Left cardiac atrium (tissue), 4 donors: ENCODE results near the gene EPHA8. TPM values are rescaled to one million over a fixed set of nuclear protein-coding genes. Genes with fewer than 3 reads are reported as not detected.

Experiments used
- ATAC-seq, 2 donors: fragments of 200-7000 bp; cut with Tn5 transposase; one replicate each; pipeline ENCODE4 v1.9.1; 2020; ENCODE audit warnings: mild to moderate bottlenecking in 2 of 2, moderate library complexity in 2 of 2
- DNase-seq: peaks from one replicate; pipeline ENCODE4 v3.0.0-alpha.2; 2020
- intact Hi-C, 2 donors: fragments of 100-400 bp; cut with DNase I; formaldehyde crosslinking; loops; one replicate each; pipeline versions ENCODE4 v1.14.1 to v1.15.1; 2022 to 2023
- total RNA-seq, 2 donors: library from RNA; stranded (reverse); fragmentation: NEBNext Ultra II Directional; extraction: Animal tissue kit (Norgen Biotek cat#: 25700); gene quantifications; one replicate each; pipeline ENCODE4 v1.2.1, GENCODE V29; 2021
- donor health status: DM: no; HTN: yes; CAD: no.
- donor health status: DM: no; HTN: yes; CAD: no; lungs with severe emphysema.
- donor health status: DM: yes; HTN: yes; CAD: no.
- donor health status: Dilated cardiomyopathy.

EPHA8 gene
- total RNA-seq, 2 donors from 2014 or later, result not detected

GRCh38 chr1:22533244-22533895 lies 29.9 kb upstream of the EPHA8 start:
- no peak for DNase-seq
- intact Hi-C loops, result loop anchor here in 1 of 2 donors (10.0 kb wide), 1 partner anchor 101 kb away; the partner anchor contains the start of gene C1QA
- no peak for ATAC-seq

DNA sequence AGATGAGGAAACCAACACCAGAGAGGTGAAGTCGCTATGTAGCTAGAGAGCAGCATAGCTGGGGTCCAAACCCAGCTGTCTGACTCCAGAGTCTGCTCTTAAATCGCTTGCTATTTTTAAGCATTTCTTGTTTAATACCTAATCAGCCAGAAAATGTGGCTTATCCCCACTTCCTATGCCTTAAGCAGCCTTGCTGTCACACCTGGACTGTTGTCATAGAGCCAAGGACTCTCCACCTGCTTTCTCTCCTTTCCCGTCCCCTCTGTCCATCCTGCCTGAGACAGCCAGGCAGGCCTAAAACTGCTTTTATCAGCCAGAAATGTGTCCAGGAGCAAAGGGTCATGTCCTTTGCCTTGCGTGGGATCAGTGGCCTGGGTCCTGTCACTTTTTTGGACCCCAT lies 28.3 kb upstream of the EPHA8 start:
- DNase-seq, result no peak
- intact Hi-C loops, result loop anchor here in 1 of 2 donors (10.0 kb wide), 1 partner anchor 100 kb away; the partner anchor contains the start of gene C1QA

DNA sequence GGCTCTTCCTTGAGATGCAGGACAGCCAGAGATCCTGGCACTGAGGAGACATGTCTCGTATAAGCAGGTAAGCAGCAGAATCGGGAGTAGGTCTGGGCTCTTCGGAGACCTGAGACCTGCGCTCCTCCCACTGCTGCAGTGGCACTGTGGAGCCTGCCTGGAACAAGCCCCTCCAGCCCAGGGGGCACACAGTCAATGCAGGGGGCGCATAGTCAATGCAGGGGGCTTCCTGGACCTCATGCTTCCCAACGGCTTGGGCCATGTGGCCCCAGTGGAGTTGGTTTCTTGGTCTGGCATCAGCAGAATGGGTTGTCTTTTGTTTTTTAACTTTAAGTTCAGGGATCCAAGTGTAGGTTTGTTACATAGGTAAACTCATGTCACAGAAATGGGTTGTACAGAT lies 27.9 kb upstream of the EPHA8 start:
- DNase-seq, result no peak
- ATAC-seq, result no peak
- intact Hi-C loops, result loop anchor here in 1 of 2 donors (10.0 kb wide), 1 partner anchor 99 kb away; the partner anchor contains the start of gene C1QA

More for the DNA sequence above, 28.3 kb upstream of the EPHA8 start:
- ATAC-seq, result no peak

DNA sequence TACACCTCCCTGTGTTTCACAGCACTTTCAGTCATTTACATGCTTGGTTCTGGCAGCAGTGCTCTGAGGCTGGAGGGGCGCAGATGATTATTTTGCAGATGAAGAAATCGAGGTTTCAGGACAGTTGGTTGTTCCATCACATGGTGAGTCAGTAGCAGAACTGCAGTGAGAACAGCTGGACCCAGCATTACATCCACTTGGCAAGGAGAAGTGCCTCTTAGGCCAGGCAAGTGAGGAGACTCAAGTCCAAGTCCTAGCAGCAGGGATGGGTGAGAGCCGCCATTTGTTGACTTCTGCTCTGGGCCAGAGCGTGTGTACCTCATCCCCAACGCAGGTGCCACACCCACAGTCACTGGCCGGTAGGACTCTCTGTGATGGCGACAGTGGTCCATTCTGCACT lies 26.8 kb upstream of the EPHA8 start:
- DNase-seq (no peak), ATAC-seq (peak in 1 of 2 donors; percentile 16)
- intact Hi-C loops, result loop anchor here in 1 of 2 donors (10.0 kb wide), 1 partner anchor 98 kb away; the partner anchor contains the start of gene C1QA

DNA sequence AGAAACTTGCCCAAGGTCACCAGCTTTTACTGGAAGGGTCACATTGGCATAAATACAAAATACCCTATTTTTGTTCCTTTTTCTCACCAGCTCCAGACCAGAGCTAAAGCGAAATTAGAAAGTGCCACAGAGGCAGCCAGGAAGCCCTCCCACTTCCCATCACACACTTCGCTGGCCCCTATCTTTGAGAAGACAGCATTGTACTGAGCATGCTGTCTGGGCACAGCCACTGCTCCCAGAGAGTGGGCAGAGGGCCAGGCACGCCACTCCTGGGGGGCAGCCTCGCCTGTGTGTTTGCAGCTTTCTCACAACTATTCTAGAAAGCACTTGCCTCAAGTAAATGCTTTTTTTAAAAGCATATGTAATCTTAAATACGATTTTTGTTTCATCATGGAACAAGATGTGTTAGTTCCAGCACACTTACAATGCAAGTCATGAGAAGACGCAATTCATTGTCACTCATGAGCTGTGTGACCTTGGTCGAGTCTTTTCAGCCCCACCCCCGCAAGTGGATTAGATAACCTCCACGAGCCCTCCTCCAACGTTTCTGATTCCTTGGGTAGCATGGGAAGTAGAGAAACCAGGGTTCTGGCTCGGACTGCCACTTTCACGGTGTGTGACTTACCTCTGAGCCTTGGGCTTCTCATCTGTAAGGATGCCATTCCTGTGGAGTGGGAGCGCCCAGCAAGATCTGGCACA lies 25.7 kb upstream of the EPHA8 start:
- ATAC-seq, result no peak
- intact Hi-C loops, result loop anchor here in 1 of 2 donors (10.0 kb wide), 1 partner anchor 97 kb away; the partner anchor contains the start of gene C1QA

DNA sequence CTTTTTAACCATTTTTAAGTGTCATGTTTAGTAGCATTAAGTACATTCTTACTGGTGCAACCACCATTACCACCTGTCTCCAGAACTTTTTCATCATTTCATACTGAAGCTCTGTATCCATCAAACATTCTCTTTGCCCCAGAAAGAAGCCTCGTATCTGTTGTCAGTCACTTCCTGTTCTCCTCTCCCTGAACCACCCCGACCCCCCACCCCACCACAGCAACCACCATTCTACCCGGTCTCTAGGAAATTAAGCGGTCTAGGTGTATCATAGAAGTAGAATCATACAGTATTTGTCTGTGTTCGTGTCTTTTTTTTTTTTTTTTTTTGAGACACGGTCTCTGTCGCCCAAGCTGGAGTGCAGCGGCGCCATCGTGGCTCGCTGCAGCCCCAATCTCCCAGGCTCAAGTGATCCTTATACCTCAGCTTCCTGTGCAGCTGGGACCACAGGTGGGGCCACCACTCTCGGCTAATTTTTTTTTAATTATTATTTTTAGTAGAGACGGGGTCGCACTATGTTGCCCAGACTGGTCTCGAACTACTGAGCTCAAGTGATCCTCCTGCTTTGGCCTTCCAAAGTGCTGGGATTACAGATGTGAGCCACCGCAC lies 23.7 kb upstream of the EPHA8 start:
- no peak for ATAC-seq
- intact Hi-C loops, result loop anchor here in 1 of 2 donors (10.0 kb wide), 1 partner anchor 95 kb away; the partner anchor contains the start of gene C1QA
- no peak for DNase-seq

More for the DNA sequence above, 25.7 kb upstream of the EPHA8 start:
- no peak for DNase-seq

DNA sequence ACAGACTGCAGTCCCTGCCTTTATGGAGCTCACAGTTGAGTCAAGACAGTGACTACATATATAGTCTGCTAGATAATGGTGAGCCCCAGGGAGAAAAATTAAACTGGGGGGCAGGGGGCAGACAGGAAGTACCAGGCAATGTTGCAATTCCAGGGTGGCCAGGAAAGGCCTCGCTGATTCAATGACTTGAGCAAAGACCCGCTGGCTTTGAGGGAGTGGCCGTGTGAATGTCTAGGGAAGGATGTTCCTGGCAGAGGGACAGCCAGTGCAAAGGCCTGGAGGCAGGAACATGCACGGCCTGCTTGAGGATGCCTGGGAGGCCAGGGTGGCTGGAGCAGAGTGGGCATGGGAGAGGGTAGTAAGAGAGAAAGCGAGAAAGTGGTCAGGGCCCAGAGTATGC lies 23.0 kb upstream of the EPHA8 start:
- intact Hi-C loops, result no loop called here
- no peak for ATAC-seq

GRCh38 chr1:22542886-22543285 lies 20.4 kb upstream of the EPHA8 start:
- intact Hi-C loops, result no loop called here
- no peak for DNase-seq
- no peak for ATAC-seq

More for the DNA sequence above, 23.0 kb upstream of the EPHA8 start:
- no peak for DNase-seq

DNA sequence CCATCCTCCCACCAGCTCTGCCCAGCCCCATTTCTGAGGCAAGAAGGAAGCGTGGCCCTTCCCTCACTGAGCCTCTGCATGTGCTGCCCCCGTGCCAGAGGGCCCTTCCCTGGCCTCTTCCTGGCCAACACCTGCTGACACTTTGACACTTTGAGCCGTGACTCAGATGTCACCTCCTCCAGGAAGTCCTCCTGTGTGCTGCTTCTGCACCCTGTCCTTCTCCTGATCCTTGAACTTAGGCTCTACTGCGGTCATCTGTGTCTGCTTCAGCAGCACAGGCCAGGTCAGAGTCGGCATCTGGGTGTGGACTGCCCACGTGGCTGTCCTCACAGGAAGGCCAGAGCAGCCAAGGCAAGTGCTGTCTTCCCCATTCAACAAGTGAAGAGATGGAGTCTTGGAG lies 19.6 kb upstream of the EPHA8 start:
- ATAC-seq (no peak), DNase-seq (no peak)
- intact Hi-C loops, result no loop called here

DNA sequence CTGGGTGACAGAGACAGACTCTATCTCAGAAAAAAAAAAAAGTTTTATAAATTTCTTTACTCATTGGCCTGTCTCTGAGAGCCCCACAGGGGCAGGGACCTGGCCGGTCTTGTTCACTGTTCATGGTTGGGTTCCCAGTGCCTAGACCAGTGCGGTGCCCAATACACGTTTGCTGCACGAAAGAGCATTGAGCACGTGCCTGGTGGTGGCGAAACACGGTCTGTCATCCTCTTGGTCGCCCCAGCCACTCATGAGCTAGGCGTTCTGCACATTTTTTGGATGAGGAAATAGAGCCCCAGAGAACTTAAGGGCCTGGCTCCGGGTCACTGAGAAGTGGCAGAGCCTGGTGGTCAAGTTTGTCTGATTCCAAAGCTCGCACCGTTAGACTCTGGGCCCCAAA lies 18.7 kb upstream of the EPHA8 start:
- no peak for ATAC-seq
- intact Hi-C loops, result no loop called here
- DNase-seq, result no peak

DNA sequence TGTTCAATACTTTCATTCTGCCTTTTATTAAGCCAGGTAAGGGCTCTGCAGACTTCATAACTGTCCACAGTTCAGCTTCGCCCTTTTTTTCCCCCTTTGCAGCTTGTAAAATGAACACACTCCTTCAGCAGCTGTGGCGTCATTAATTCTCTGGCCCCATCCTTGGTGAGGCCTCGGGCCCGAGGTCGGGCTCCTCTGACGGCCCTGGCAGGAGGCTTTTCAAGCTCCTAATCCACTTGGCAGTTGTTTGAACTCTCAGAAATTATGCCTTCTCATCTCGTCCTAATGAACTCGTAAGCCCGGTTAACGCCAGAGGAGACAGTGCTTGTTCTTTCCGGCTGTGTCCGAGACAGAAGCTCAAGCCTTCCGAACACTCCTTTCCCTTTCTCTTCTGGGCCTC lies 18.1 kb upstream of the EPHA8 start:
- DNase-seq (no peak), ATAC-seq (no peak)
- intact Hi-C loops, result no loop called here

DNA sequence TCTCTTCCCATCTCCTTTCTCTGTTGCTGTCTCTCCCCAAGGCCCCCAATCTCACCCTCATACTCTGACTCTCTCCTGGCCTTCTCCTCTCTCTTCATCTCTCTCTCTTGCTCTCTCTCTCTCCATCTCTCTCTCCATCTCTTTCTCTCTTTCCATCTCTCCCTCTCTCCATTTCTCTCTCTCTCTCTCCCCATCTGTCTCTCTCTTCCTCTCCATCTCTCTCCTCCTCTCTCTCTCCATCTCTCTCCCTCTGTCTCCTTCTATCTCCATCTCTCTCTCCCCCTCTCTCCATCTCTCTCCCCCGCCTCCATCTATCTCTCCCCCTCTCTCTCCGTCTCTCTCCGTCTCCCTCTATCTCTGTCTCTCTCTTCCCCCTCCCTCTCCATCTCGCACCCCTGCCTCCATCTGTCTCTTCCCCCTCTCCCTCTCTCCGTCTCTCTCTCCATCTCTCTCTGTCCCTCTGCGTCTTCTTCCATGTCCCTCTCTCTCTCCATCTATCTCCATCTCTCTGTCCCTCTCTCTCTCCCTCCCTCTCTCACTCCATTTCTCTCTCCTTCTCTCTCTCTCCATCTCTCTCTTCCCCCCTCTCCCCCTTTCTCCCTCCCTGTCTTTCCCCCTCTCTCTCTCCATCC lies 16.0 kb upstream of the EPHA8 start:
- DNase-seq (no peak), ATAC-seq (no peak)
- intact Hi-C loops, result no loop called here

- intact Hi-C loops, result no loop called here
- ATAC-seq, result no peak
Measured at GRCh38 chr1:22547818-22548462, 15.3 kb upstream of the EPHA8 start.

GRCh38 chr1:22550021-22550420 lies 13.3 kb upstream of the EPHA8 start:
- ATAC-seq (no peak), DNase-seq (no peak)
- intact Hi-C loops, result no loop called here

More at GRCh38 chr1:22547818-22548462, 15.3 kb upstream of the EPHA8 start:
- DNase-seq, result no peak

DNA sequence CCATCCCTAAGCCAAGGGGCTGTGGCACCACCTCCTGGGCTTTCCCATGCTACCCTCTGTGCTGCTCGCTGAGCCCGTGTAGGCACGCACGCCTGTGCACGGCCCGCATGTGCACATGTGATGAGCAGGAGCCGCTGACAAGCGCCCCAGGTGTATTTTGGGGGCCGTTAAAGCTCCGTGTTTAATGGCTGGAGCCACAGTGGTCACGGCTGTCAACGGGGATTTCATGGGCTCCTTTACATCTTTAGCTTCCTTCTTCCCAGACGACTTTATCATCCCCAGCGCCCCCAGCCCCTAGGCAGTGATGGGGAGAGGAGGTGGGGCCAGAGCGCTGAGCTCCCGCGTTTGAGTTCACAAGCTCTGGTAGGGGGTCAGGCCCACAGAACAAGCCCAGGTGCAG lies 11.7 kb upstream of the EPHA8 start:
- DNase-seq (no peak), ATAC-seq (no peak)
- intact Hi-C loops, result no loop called here

GRCh38 chr1:22552021-22552420 lies 11.3 kb upstream of the EPHA8 start:
- ATAC-seq, result no peak
- no peak for DNase-seq
- intact Hi-C loops, result no loop called here

- DNase-seq (no peak), ATAC-seq (peak in 1 of 2 donors; percentile 7)
- intact Hi-C loops, result no loop called here
Measured at GRCh38 chr1:22553104-22553880, 10.0 kb upstream of the EPHA8 start.

- ATAC-seq (no peak), DNase-seq (no peak)
- intact Hi-C loops, result no loop called here
Measured at GRCh38 chr1:22553991-22554522, 9.2 kb upstream of the EPHA8 start.
